Activated CD8-positive, alpha-beta T cell treated with anti-CD3 and anti-CD28 coated beads for 36 hours (primary cell): Measurements from ENCODE around the gene ULBP2. TPM values are rescaled to one million over a fixed set of nuclear protein-coding genes. Genes with fewer than 3 reads are reported as not detected.
"Not testable (repeated sequence)": the region's sequence is repeated elsewhere in the genome, so short reads cannot be mapped to it uniquely, and the experiment has no call there.

Experiments used
- ATAC-seq: fragments of 200-7000 bp; cut with Tn5 transposase; one replicate; pipeline ENCODE4 v1.10.0; 2021; ENCODE audit warnings: mild to moderate bottlenecking, moderate library complexity
- CTCF ChIA-PET: fragments of 350-600 bp; sonication (Branson Sonifier 250); formaldehyde crosslinking; loops from one replicate; lab custom pipeline; 2021; ENCODE audit warnings: antibody characterized with exemption; lab: Charles Lee
- POLR2A ChIA-PET: fragments of 350-600 bp; sonication (Branson Sonifier 250); formaldehyde crosslinking; loops from one replicate; lab custom pipeline; 2021; ENCODE audit warnings: antibody characterized with exemption; lab: Charles Lee
- DNase-seq: peaks from one replicate; pipeline ENCODE4 v3.0.0-alpha.2; 2020
- H3K27ac Mint-ChIP-seq: one replicate; pipeline ENCODE4 v1.8.0; 2021; ENCODE audit warnings: mild to moderate bottlenecking, mixed read lengths
- H3K27me3 Mint-ChIP-seq: one replicate; pipeline ENCODE4 v1.8.0; 2021; ENCODE audit warnings: mixed read lengths
- H3K36me3 Mint-ChIP-seq: one replicate; pipeline ENCODE4 v1.8.0; 2021; ENCODE audit warnings: low read depth, mixed read lengths
- H3K4me1 Mint-ChIP-seq: one replicate; pipeline ENCODE4 v1.8.0; 2021; ENCODE audit warnings: low read depth, mixed read lengths
- H3K4me3 Mint-ChIP-seq: one replicate; pipeline ENCODE4 v1.8.0; 2021; ENCODE audit warnings: mild to moderate bottlenecking, moderate library complexity, mixed read lengths
- H3K9me3 Mint-ChIP-seq: one replicate; pipeline ENCODE4 v1.8.0; 2021; ENCODE audit warnings: mixed read lengths
- CTCF ChIP-seq: fragments of 200-600 bp; IDR thresholded peaks from one replicate; pipeline ENCODE4 v1.8.0; 2022; ENCODE audit warnings: antibody characterized with exemption, mild to moderate bottlenecking
- intact Hi-C: fragments of 100-400 bp; cut with micrococcal nuclease; formaldehyde crosslinking; loops from one replicate; pipeline ENCODE4 v1.10.0; 2022
- total RNA-seq, 2 experiments: library from RNA; stranded (reverse); gene quantifications; one replicate each; pipeline ENCODE4 v1.2.3, GENCODE V29; 2021

ULBP2 gene
- total RNA-seq, 2 experiments from 2014 or later = 0.38 to 0.67 TPM

GRCh38 chr6:149915970-149916865, 25.6 kb upstream of the ULBP2 start:
- no peak for ATAC-seq
- H3K27ac Mint-ChIP-seq = no peak overlapping the region
- no peaks in the 10 kb centered on the region for H3K36me3 Mint-ChIP-seq
- no peak for TF ChIP-seq CTCF
- POLR2A ChIA-PET = no interaction called here
- intact Hi-C loops = no loop called here
- H3K9me3 Mint-ChIP-seq = no peaks in the 10 kb centered on the region
- no peak for DNase-seq
- no peak overlapping the region for H3K4me3 Mint-ChIP-seq
- CTCF ChIA-PET = interaction anchor here (1.7 kb wide), 1 partner anchor 51 kb away, joined by 6 read pairs; no protein-coding TSS in a partner anchor
- H3K4me1 Mint-ChIP-seq = no peaks in the 10 kb centered on the region
- peaks cover 20% of the 10 kb centered on the region for H3K27me3 Mint-ChIP-seq

GRCh38 chr6:149917679-149918078, 24.1 kb upstream of the ULBP2 start:
- Mint-ChIP-seq H3K36me3 (no peaks in the 10 kb centered on the region), H3K27me3 (peaks cover 30% of the 10 kb centered on the region), H3K4me3 (no peak overlapping the region), H3K4me1 (peaks cover 2% of the 10 kb centered on the region), H3K27ac (no peak overlapping the region), H3K9me3 (no peaks in the 10 kb centered on the region)
- ATAC-seq (no peak), DNase-seq (no peak)
- no peak for TF ChIP-seq CTCF
- ChIA-PET CTCF (no interaction called here), POLR2A (no interaction called here)
- intact Hi-C loops = no loop called here

- Mint-ChIP-seq H3K4me3 (no peak overlapping the region), H3K4me1 (peaks cover 8% of the 10 kb centered on the region), H3K9me3 (no peaks in the 10 kb centered on the region), H3K27me3 (peaks cover 33% of the 10 kb centered on the region), H3K27ac (no peak overlapping the region), H3K36me3 (no peaks in the 10 kb centered on the region)
- no peak for TF ChIP-seq CTCF
- POLR2A ChIA-PET = no interaction called here
- no peak for DNase-seq
- no peak for ATAC-seq
- CTCF ChIA-PET = no interaction called here
- intact Hi-C loops = no loop called here
These were observed 23.5 kb upstream of the ULBP2 start for GRCh38 chr6:149918151-149918905.

GRCh38 chr6:149919126-149919833, 22.5 kb upstream of the ULBP2 start:
- H3K36me3 Mint-ChIP-seq, POLR2A ChIA-PET, ATAC-seq, H3K27ac Mint-ChIP-seq, H3K9me3 Mint-ChIP-seq, DNase-seq, intact Hi-C loops, CTCF ChIA-PET, H3K4me3 Mint-ChIP-seq: not testable (repeated sequence)
- H3K4me1 Mint-ChIP-seq = peaks cover 14% of the 10 kb centered on the region
- peaks cover 38% of the 10 kb centered on the region for H3K27me3 Mint-ChIP-seq

GRCh38 chr6:149919834-149920225, 22.0 kb upstream of the ULBP2 start:
- Mint-ChIP-seq H3K9me3 (no peaks in the 10 kb centered on the region), H3K36me3 (no peaks in the 10 kb centered on the region), H3K27me3 (peaks cover 44% of the 10 kb centered on the region), H3K4me3 (no peak overlapping the region), H3K27ac (no peak overlapping the region), H3K4me1 (peaks cover 14% of the 10 kb centered on the region)
- ATAC-seq (no peak), DNase-seq (no peak)
- no peak for TF ChIP-seq CTCF
- intact Hi-C loops = no loop called here
- ChIA-PET POLR2A (no interaction called here), CTCF (no interaction called here)
